NOMO-1 treated with DMSO at 0.1 percent for 48 hours (cell line): ENCODE data around the gene OVCA2.

ENCODE experiments used
- DNase-seq: peaks from one replicate; lab custom pipeline; 2025; ENCODE audit not compliant: unreplicated experiment; lab: John Stamatoyannopoulos, UW

OVCA2 gene

GRCh38 chr17:2051933-2052559 is 10.2 kb downstream of the OVCA2 start:
- DNase-seq = no peak

- peak; percentile 48 for DNase-seq
Measured at GRCh38 chr17:2053380-2054261, 11.8 kb downstream of the OVCA2 start.

GRCh38 chr17:2054262-2054511 is 12.4 kb downstream of the OVCA2 start:
- no peak for DNase-seq

GRCh38 chr17:2054512-2055291 is 12.9 kb downstream of the OVCA2 start, which contains the start of gene HIC1:
Gene HIC1 (plus strand): TSS chr17:2055103. CDS start chr17:2056691, 1,588 bp downstream.
- DNase-seq = peak; percentile 42

GRCh38 chr17:2055292-2056205 is 13.7 kb downstream of the OVCA2 start:
- no peak for DNase-seq

- DNase-seq = no peak
Measured at GRCh38 chr17:2056206-2057174, 14.7 kb downstream of the OVCA2 start.

- DNase-seq = no peak
Measured at GRCh38 chr17:2057175-2057759, 15.4 kb downstream of the OVCA2 start.

- no peak for DNase-seq
Measured at GRCh38 chr17:2057760-2058585, 16.2 kb downstream of the OVCA2 start.

- DNase-seq = peak; percentile 70
Measured at GRCh38 chr17:2058586-2059546, 17.0 kb downstream of the OVCA2 start.

- DNase-seq = no peak
Measured at GRCh38 chr17:2059547-2060384, 17.9 kb downstream of the OVCA2 start.

GRCh38 chr17:2060385-2060658 is 18.5 kb downstream of the OVCA2 start:
- no peak for DNase-seq

- DNase-seq = no peak
Measured at GRCh38 chr17:2060681-2061440, 19.0 kb downstream of the OVCA2 start.

- no peak for DNase-seq
Measured at GRCh38 chr17:2061441-2061958, 19.7 kb downstream of the OVCA2 start.

- no peak for DNase-seq
Measured at GRCh38 chr17:2062571-2063183, 20.9 kb downstream of the OVCA2 start.
